ENCODE data around the gene FIGN.

- no peak for TF ChIP-seq CTCF (IDR thresholded peaks at IDR 0.05; ENCODE audit: low read depth, low read length)
- no peak for TF ChIP-seq EZH2phosphoT487 (IDR thresholded peaks at IDR 0.05; ENCODE audit: low read depth)
Measured at GRCh38 chr2:163734881-163735684, 725 bp downstream of the FIGN start.
